Hematopoietic multipotent progenitor cell treated with erythropoietin and hydrocortisone succinate and interleukin-3 and kit ligand, for 8 days (in vitro differentiated cells): ENCODE results near the gene PKMYT1.
"Not testable (repeated sequence)": the region's sequence is repeated elsewhere in the genome, so short reads cannot be mapped to it uniquely, and the experiment has no call there.

Source experiments
- DNase-seq: peaks from one replicate; pipeline ENCODE4 v3.0.0-alpha.2; 2015

The PKMYT1 gene

DNA sequence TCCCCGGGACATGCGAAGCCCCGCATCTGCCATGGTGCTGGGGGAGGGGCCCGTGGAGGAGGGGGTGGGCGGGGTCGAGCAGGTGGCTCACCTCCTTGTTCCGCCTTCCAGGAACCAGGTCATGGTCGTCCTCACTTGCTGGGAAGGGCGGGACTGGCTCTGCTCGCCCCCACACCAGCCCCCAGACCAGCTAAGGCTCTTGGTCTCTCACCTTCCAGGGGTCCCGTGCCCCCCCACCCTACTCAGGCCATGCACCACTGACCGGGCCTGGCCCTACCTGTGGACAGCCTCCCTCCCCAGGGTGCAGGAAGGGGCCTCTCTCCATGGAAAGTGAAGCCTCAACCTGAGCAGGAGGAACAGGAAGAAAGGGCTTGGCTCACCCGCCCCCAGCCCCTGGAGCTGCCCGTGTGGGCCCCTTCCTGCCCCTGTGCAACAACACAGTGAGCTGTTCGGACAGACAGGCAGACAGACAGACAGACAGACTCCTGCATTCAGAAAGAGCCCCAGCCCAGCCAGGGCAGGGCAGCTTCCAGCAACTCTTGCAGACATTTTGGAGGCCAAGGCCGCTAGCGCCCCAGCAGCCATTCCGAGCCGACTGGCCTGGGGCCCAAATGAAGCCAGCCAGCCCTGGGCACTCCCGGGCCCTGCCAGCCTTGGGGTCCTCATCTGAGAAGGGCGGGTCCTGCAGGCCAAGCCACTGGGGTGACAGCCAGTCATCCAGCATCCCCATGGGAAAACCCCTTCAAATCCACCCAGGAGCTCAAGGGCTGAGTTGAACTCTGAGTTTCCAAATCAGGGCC lies 24.3 kb downstream of the PKMYT1 start:
- no peak for DNase-seq

- no peak for DNase-seq
Observed at GRCh38 chr16:2955438-2955778, 24.8 kb downstream of the PKMYT1 start.

DNA sequence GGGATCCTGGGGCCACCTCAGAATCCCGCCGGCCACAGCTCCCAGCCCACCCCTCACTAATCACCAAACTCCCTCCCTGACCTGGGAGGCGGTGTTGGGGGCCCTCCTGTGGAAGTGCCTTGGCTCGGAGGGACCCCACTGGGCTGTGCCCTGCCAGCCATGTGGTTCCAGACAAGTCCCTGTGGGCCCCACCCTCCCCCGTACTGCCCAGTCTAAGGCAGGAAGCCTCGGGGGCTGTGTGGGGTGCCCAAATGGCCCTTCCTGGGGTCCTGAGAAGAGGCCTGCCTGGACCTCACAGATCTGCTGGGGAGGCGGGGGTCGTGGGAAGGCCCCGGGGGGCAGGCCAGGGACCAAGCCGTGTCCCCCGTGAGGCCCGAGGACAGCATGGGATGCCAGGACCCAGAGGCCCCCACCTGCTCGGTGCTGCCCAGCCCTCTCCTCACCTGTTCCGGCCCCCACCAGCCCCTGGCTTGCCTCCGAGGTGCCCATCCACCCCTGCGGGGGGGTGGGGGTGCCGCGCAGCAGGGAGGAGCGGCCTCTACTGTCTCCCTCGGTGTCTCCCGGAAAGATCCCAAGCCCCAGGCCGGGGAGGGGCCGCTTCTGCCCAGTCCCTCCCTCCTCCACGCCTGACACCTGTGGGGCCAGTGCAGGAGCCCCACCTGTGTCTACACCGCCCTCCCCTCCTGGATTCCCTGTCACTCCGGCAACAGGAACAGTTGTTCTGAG lies 25.4 kb downstream of the PKMYT1 start:
- DNase-seq: no peak

DNA sequence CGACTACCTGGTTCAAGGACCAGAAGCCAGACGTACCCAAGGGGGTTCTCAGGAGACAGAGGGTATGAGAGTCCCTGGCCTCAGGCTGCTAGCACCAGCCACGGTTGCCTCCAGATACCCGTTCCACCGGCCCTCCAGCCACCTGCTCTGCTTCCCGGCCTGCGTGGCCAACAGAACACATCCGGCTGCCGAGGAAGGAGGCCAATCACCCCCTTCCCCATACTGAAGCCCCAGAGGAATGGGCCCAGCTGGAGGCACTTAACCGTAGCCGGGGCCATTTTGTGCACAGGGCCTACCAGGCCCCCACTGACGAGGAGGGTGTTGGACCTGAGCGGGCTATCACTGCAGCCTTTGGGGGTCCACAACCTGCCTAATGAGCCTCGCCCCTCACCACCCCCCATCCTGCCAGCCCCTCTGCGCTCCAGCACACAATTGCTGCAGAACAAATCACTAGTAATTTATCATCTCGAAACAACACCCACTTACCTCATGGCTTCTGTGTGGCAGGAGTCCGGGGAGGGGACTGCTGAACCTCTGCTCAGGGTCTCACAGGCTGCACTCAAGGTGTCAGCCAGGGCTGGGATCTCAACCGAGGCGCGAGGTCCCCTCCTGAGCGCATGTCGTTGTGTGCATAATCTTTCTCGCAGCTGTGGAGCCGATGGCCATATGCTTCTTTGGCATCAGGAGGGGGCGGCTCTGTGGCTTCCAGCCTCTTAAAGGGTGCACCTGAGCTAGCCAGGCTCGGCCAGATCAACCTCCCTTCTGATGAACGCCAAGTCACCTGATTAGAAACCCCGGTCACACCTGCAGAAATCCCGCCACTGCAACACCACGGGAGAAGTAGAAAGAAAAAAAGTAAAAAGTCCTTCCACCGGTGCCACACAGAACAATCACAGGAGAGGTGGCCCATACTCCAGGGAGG lies 26.3 kb downstream of the PKMYT1 start:
- no peak for DNase-seq

- DNase-seq: no peak
Observed at GRCh38 chr16:2952679-2953078, 27.6 kb downstream of the PKMYT1 start.

DNA sequence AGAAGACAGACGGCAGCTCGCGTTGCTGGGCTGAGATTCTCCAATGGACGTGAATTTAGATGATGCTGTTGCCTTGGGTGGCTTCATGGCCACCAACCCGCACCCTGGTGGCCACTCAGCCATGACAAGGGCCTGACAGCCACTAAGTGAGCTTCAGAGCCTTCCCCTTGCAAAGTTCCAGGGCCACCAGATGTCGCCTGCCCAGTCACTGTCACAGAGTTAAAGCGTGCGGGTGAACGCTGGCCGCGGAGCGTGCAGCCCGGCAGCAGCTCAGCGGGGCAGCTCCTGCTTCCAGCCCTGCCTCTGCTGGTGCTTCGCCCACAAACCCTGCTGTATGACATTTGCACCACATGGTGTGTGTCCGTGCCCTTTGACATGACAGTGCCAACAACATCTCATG lies 29.5 kb downstream of the PKMYT1 start:
- DNase-seq: no peak

DNA sequence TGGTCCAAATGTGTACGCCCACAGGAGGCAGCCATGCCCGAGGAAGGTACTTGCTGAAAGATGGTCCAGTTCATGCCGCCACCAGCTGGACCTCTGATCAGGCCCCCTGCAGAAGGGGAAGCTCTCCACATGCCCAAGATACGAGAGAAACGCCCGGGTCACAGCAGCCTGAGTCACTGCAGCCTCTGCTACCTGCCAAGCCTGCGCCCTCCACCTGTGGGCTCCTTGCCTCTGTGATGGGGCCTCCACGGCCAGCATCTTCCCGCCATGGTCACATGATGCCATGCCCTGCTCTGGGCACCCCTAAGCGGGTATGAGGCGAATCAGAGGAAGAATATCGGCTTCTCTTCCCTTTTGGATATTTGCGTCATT lies 29.9 kb downstream of the PKMYT1 start:
- no peak for DNase-seq

DNA sequence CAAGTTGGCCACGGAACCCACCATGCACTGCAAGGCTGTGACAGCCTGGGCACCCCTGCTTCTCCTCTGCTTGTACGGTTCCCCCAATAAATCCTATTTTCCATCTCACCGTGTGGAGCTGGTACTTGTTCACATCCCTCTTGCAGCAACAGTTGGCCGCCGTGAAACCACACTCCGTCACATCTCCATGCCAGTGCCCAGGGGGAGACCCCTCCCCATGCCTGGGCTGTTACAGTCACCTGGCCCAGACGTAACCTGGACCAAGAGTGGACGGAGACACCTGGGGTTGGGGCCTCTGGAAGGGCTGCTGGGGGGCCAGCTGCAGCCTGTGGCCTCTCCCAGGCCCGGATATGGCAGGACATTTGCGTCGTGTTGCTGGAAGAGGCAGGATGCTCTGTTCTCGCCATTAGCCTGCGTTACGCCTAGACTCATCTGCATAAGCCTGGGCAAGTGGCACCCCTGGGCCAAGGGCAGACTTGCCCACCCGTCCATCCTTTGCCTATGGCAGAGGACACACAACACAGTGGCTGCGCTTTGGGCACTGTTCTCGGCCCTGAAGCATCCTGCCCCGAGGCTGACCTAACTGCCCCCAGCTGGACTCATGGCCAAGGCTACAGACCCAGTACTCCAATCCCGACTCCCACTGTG lies 30.4 kb downstream of the PKMYT1 start:
- DNase-seq: no peak

GRCh38 chr16:2948807-2949704 lies 31.2 kb downstream of the PKMYT1 start:
- no peak for DNase-seq

- no peak for DNase-seq
Observed at GRCh38 chr16:2946649-2947048, 33.6 kb downstream of the PKMYT1 start.

GRCh38 chr16:2943716-2944115 lies 36.5 kb downstream of the PKMYT1 start:
- not testable (repeated sequence) for DNase-seq

GRCh38 chr16:2942045-2942444 lies 38.2 kb downstream of the PKMYT1 start:
- DNase-seq: no peak

DNA sequence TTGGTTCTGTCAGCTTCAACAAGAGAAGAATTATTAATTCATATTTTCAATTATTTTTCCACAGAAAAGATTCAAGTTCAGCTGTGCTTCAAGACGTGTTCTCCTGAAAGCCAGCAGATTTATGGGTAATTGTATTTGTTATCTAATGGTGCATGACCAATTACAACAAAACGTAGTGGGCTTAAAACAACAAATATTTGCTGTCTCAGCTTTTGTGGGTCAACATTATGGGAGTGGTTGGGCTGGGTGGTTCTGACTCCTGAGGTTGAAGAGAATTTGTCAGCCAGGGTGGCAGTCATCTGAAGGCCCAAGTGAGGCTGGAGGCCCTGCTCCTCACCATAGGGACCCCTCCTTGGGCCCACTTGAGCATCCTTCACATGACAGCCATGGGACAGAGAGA lies 40.3 kb downstream of the PKMYT1 start:
- DNase-seq: no peak

- no peak for DNase-seq
Observed at GRCh38 chr16:2938206-2938605, 42.0 kb downstream of the PKMYT1 start.

DNA sequence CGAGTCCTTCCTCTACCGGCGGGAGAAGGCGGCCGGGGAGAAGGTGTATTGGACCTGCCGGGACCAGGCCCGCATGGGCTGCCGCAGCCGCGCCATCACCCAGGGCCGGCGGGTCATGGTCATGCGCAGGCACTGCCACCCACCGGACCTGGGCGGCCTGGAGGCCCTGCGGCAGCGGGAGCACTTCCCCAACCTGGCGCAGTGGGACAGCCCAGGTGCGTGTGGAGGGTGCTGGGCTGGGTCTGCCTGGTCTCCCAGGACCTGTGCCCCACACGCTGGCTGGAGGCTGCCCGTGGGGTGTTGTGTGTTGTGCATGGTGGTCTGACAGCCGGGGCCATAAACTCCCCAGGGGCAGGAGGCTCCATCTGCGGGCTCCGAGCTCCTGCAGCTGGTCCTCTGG lies 43.1 kb downstream of the PKMYT1 start:
- no peak for DNase-seq

GRCh38 chr16:2936436-2937011 lies 43.7 kb downstream of the PKMYT1 start:
- no peak for DNase-seq

DNA sequence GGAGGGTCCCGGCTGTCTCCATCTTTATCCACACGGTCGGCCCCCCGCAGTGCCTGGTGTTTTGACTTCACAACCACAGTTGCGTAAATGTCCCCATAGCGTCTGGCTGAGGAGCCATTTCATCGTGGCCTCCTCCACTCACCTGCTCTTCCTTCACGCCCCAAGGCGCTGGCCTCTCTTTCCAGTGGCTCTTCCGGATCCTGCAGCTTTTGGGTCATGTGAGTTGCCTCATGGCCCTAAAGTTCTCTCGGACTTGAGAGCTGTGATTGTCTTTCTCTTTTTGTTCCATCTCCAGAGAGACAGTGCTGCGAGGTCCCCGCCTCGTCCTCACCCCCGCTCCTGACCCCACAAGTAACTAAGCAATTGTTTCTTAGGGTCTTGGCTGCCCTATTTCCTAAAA lies 45.8 kb downstream of the PKMYT1 start:
- DNase-seq: no peak

DNA sequence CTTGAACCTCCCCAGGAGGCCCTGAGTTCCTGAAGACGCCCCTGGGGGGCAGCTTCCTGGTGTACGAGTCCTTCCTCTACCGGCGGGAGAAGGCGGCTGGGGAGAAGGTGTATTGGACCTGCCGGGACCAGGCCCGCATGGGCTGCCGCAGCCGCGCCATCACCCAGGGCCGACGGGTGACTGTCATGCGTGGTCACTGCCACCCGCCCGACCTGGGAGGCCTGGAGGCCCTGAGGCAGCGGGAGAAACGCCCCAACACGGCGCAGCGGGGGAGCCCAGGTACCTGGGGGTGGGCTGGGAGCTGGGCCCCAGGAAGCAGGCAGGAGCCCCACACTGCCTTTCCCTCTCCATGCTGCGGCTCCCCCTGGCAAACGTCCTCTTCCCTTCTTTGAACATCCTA lies 46.5 kb downstream of the PKMYT1 start:
- DNase-seq: no peak

DNA sequence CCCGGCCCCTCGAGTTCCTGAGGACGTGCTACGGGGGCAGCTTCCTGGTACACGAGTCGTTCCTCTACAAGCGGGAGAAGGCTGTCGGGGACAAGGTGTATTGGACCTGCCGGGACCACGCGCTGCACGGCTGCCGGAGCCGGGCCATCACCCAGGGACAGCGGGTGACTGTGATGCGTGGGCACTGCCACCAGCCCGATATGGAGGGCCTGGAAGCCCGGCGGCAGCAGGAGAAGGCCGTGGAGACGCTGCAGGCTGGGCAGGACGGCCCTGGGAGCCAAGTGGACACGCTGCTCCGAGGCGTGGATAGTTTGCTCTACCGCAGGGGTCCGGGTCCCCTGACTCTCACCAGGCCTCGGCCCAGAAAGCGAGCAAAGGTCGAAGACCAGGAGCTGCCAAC lies 47.1 kb downstream of the PKMYT1 start:
- DNase-seq: no peak

DNA sequence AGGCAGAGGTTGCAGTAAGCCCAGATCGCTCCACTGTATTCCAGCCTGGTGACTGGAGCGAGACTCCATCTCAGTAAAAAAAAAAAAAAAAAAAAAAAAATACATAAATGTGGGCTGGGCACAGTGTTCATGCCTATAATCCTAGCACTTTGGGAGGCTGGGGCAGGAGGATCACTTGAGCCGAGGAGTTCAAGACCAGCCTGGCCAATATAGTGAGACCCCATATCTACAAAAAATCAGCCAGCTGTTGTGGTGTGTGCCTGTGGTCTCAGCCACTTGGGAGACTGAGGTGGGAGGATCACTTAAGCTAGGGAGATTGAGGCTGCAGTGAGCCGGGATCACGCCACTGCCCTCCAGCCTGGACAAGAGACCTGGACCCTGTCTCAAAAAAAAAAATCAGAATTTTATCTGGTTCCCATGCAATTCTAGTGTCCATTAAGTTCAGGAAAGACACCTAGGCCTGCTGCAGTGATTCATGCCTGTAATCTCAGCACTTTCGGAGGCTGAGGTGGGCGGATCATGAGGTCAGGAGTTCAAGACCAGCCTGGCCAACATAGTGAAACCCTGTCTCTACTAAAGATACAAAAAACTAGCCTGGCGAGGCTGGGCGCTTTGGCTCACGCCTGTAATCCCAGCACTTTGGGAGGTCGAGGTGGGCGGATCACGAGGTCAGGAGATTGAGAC lies 48.9 kb downstream of the PKMYT1 start:
- not testable (repeated sequence) for DNase-seq

- DNase-seq: no peak
Observed at GRCh38 chr16:2930236-2930635, 50.0 kb downstream of the PKMYT1 start.
